Stimulated activated CD4-positive, alpha-beta T cell treated with anti-CD3 and anti-CD28 coated beads, Interleukin-12 subunit alpha, Interleukin-12 subunit beta, amount 100 ng/mL, for 24 hours (primary cell): ENCODE data around the gene ANKRD34A.

Source experiments
- DNase-seq, 2 experiments: peaks; one replicate each; pipeline ENCODE4 v3.0.0-alpha.2; 2020; ENCODE audit warnings: low read depth in 2 of 2

ANKRD34A gene

GRCh38 chr1:145964328-145965118 is at the start of gene ANKRD34A, which contains the start of gene POLR3GL:
Gene ANKRD34A, minus strand, starts transcription at chr1:145964575. Its CDS starts 2,816 bp downstream, at chr1:145961759.
Gene POLR3GL, plus strand, starts transcription at chr1:145964690. Its CDS starts 10,176 bp downstream, at chr1:145974866.
- peak; percentile 82 to 93 for DNase-seq

DNA sequence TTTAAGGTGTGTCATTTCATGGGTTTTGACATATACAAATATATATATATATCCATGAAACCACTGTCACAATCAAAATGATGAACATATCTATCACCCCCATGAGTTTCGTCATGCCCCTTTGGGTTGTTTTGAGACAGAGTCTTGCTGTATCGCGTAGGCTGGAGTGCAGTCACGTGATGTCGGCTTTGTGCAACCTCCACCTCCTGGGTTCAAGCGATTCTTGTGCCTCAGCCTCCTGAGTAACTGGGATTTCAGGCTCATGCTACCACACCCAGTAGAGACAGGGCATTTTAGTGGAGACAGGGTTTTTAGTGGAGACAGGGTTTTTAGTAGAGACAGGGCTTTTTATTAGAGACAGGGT is 49.2 kb upstream of the ANKRD34A start:
- no peak for DNase-seq

GRCh38 chr1:146012703-146013558 is 48.6 kb upstream of the ANKRD34A start:
- DNase-seq, result no peak

DNA sequence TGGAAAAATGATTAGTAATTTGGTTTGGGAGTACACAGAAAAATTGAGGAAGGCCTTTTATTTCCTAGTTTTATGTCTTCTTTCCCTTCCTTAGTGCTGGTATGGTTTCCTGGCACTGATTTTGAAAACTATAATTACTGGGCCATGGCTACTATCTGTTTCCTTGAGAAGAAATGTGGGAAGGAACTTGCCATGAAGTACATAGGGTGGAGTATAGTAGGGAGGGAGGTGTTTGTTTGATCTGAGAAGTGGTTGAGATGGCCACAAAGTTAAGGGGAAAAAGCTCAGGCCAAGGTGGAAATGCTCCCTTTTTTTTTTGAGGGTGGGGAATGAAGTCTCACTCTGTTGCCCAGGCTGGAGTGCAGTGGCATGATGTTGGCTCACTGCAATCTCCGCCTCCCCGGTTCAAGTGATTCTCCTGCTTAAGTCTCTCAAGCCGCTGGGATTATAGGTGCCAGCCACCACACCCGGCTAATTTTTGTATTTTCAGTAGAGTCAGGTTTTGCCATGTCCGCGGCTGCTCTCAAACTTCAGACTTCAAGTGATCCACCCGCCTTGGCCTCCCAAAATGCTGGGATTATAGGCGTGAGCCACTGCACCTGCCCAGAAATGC is 45.9 kb upstream of the ANKRD34A start:
- DNase-seq, result no peak

- DNase-seq, result no peak
Observed at GRCh38 chr1:146007489-146008133, 43.2 kb upstream of the ANKRD34A start.

GRCh38 chr1:146001709-146002108 is 37.3 kb upstream of the ANKRD34A start:
- DNase-seq, result no peak

DNA sequence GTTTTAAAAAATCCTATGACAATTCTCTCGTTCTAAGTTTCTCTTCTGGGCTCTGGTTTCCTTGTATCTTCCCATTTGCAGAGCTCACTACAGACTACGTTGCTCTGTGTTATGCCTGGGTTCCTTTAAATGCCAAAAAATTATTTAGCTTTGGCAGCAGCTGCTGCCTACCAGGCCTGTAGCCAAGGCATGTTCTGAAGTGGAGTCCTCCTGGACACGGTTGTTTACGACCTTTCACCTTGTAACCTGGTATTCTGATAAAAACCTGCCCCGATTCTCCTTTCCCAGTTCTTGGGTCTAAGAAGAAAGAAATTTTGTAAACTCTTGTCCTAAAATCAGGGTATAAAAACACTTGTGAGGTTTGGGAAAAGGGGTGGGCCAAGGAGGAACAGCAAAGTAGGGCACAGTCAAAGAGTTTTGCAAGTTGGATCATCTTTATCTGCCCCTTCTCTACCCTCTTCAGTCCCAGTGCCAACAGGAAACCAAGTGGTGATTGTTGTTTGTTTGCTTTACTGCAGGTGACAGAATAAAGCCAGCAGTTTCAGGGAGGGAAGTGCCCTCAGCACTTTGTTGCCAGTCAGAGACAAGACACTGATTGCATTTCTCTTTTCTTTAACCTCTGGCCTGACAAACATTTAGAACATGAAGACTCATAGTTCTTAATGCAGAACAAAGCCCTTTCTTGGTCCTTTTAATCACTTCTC is 35.1 kb upstream of the ANKRD34A start:
- no peak for DNase-seq

DNA sequence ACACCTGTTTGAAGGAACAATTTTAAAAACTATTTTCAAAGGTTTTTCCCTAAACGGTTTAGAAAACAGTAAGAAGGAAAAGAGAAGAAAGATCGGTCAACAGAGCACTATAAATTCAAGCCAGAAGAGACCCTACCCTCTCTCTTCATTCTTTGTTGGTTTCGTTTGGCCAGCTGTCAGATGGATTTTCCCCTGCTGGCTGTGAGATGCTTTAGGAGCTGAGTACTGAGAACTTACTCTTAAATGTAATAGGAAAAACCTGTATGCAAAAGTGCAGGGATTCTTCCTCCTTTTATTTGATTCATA is 33.3 kb upstream of the ANKRD34A start:
- no peak for DNase-seq

DNA sequence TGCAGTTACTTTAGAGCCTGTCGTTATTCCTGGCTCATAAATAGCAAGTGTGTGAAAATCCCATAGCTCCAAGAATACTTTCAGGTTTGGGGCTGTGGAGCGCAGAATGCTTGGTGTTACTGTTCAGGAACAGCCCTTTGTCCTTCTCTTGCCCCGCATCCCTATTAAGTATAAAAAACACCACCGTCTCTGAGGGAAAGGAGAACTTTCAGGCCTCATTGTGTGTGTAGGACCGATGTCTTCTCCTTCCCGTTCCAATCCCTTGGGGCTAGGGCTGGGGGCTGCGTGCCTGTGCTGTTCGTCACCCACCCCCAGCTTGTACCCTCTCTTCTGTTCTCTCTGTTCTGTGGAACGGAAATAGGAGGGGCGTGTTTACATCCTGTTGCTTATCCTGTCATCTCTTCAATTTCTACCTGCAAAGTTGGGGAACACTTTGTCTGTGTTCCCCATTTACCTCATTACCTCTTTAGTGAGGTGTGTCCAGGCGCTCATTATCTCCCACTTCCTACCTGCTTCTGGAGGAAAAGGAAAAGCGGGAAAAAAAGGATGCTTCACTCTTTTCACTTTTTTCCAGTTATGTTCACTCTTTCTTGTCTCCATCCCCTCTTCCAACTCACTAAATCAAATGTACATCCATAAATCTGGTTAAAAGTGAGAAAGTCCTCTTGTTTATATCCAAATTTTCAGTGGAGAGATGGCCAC is 32.8 kb upstream of the ANKRD34A start:
- DNase-seq, result no peak

DNA sequence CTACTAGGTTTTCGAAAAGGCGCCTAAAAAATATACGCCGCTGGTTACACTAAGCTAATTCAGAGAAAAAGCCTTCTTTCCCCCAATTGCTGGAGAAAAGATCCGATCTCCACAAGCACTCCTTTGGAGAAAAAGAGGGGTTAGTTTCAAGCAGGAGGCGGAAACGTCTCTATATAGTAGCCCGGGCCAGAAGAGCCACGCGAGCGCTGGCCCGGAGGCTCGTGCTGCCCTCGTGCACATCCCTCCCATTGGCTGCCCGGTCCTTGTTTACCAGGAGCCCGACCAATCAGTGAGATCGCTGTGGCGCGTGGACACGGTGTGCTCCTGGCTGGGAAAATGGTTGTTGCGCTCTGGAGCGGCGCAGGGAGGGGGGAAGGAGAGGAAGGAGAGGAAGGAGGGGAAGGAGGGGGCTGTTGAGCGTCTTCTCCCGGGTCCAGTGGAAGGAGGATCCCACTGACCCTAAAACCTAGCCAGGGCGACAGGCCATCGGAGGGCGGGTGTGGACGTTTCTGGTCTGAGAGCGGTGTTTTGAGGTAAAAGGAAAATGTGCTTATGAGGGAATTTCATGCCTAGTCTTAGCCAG is 32.1 kb upstream of the ANKRD34A start, which contains the start of gene TXNIP:
Gene TXNIP, minus strand, starts transcription at position 147 of the 583 bp plus-strand sequence. CDS start 313 bp downstream, outside the sequence.
- DNase-seq, result peak; percentile 84 to 89

GRCh38 chr1:145995964-145996432 is 31.6 kb upstream of the ANKRD34A start:
- no peak for DNase-seq

DNA sequence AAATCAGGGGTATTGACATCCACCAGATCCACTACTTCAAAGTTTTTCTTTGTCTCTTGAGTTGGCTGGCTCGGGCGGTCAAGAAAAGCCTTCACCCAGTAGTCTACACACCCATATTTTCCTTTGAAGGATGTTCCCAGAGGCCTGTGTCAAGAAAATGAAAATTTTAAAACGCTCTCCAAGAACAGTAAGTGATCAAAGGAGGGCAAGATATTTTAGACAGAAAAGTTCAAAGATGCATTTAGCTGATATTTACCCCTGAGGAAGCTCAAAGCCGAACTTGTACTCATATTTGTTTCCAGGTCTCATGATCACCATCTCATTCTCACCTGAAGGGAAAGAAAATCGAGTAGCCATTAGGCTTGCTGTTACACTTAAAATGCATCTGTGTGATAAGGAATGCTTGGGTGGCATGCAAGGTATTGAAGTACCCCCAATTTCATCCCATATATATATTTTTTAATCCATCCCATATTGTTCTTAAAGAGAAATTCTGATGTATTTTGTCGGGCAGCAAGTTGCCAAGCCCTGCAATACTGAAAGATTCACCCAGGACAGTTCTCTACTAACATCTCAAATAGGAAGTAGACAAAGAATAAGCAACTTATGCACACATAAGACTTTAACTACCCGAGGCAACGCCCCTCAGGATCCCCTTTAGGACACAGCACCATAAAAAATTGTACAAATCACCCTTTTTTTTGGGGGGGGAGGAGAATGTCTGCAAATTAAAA is 30.9 kb upstream of the ANKRD34A start:
- no peak for DNase-seq

DNA sequence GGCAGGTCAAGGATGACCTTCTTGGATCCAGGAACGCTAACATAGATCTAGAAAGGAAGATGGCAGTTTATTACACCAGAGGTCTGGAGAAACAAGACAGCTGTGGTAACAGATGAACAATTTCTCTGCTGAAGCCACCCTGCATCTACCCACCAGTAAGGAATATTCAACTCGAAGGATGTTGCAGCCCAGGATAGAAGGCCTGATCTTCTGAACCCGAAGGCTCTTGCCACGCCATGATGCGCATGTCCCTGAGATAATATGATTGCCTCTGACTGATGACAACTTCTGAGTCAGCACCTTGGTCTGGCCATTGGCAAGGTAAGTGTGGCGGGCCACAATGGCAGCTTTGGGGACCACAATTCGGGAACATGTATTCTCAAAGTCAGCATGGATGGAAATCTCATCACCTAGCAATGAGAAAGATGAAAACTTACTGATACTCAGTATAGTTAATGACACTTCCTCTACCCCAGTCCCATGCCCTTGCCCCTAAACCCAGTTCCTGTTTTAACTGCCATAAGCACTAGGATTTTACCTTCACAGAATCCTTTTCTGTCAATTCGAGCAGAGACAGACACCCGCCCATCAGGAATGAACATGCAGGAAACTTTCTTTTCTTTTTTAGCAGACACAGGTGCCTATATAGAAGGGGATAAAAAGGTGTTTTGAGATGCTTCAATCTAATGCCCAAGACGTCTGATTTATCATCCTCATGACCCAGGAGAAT is 30.2 kb upstream of the ANKRD34A start:
- peak in 1 of 2 experiments; percentile 45 for DNase-seq

DNA sequence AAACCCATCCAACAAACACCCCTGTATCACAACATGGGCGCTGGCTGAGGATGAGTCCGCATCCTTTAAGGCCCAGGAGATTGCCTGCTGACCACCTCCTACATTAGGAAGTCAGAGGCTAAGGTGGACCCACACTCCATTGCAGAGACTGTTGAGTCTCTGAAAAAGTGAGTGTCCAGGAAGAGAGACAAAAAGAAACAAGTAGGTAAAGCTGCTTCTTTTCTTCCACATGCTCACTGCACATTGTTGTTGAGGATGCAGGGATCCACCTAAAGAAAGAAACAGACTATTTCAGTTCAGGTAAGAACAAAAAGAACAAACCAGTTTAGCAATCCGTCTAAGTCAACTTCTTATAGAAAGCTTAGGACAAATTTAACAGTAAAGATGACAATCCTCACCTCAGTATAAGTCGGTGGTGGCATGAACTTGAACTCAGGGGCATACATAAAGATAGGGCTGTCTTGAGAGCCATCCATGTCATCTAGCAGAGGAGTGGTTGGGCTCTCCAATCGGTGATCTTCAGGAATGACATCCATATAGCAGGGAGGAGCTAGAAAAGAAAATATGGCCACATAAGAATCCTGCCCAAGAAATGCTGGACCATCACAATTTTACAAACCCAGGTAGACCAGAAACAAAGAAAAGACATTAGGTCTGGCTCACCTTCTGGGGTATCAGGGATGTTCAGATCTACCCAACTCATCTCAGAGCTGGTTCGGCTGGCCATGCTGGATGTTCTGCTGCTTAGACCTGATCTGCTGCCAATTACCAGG is 29.4 kb upstream of the ANKRD34A start:
- DNase-seq, result no peak

DNA sequence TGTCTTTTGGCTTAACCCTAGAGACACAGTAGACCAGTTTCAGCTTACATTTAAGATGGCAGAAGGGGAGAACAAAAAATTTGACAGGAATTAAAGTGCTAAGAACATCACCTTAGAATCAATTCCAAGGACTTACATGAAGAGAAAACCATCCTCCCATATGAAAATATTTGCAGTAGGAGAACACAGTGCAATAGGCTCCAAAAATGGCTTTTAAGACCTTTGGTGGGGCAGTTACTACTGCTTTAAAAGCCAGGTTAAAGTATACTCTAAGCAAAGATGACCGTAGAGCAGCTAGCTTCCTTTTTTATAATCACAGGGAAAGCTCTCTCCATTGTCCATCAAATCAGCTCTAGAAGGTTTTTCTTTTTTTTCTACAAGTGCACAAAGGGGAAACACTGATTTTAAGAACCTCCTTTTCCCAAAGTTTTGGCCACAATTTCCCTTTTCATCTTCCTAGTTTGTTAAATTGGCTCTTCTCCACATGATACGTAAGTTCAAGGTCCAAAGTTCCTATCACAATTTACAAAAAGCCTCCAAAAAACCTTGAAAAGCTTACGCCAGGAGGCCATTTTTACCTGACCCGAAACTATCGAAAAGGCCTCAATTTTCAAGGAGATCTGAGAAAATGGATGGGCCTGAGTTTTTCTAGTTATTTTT is 28.7 kb upstream of the ANKRD34A start:
- no peak for DNase-seq

DNA sequence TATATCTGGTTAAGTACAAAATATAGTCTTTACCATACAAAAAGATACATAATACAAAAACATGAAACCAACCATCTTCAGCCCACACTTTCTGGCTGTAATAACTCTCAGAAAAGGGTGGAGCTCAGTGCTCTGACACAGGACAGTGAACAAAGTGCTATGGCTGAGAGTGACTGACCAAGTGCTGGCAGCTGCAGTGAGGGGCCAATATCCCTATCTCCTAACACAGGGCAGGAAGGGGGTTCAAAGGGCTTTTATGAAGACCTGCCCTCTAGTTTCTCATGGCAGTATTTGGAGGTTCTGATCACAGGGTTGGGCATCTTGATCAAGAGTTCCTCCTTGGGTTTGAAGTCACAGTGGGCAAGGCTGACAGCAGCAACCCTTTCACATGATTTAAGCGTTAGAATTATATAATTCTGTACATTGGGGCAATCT is 28.1 kb upstream of the ANKRD34A start:
- no peak for DNase-seq

DNA sequence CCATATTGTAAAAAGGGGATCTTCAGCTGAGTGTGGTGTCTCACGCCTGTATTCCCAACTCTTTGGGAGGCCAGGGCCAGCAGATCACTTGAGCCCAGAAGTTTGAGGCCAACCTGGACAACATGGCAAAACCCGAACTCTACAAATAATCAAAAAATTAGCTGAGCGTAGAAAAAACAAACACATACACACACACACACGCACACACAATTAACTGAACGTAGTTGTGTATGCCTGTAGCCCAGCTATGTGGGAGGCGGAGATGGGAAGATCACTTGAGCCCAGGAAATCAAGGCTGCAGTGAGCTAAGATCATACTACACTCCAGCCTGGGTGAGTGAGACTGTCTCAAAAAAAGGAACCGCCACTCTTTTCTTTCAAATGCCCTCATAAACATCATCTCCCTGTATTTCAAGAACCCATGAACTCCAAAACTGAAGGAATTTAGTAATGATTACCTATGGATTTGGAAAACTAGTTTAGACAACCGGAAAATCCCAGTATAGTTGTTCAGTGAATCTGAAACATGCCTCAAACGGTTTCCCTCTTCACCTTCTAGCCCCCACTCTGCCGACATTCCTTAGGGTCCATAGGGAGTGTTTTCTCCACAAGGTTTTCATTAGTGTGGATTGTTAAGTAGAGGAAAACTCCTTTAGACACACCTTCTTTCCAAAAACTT is 27.5 kb upstream of the ANKRD34A start:
- no peak for DNase-seq
